Neural progenitor cell (in vitro differentiated cells): ENCODE results near the gene ITPK1.

Experiments
- CTCF ChIP-seq: fragments of 200-600 bp; sonication (generic); IDR thresholded peaks from 2 replicates; pipeline ENCODE4 v1.5.1; 2017; ENCODE audit warnings: antibody characterized with exemption, mild to moderate bottlenecking
- EZH2phosphoT487 ChIP-seq: fragments of 200-600 bp; sonication (generic); IDR thresholded peaks from 2 replicates; pipeline ENCODE4 v1.6.1; 2017; ENCODE audit warnings: antibody characterized with exemption

GRCh38 chr14:93110856-93111419 lies 4.8 kb downstream of the ITPK1 start:
- TF ChIP-seq CTCF (no peak), EZH2phosphoT487 (no peak)
